ENCODE data around the gene PHF3.

The PHF3 gene

GRCh38 chr6:63635588-63636517, at the start of gene PHF3:
PHF3 (plus strand) TSS chr6:63635802; CDS start chr6:63646552, 10,750 bp downstream.
- DNase-seq = peak; percentile 67

GRCh38 chr6:63589952-63590411, 45.6 kb upstream of the PHF3 start:
- DNase-seq = no peak

GRCh38 chr6:63592886-63593285, 42.7 kb upstream of the PHF3 start:
- no peak for DNase-seq

GRCh38 chr6:63597141-63598048, 38.2 kb upstream of the PHF3 start:
- no peak for DNase-seq

GRCh38 chr6:63598049-63599036, 37.3 kb upstream of the PHF3 start:
- peak; percentile 37 for DNase-seq

- DNase-seq = no peak
Observed at GRCh38 chr6:63599243-63599642, 36.4 kb upstream of the PHF3 start.

- DNase-seq = no peak
Observed at GRCh38 chr6:63600136-63600535, 35.5 kb upstream of the PHF3 start.

GRCh38 chr6:63609231-63609630, 26.4 kb upstream of the PHF3 start:
- no peak for DNase-seq

GRCh38 chr6:63610944-63611343, 24.7 kb upstream of the PHF3 start:
- no peak for DNase-seq

GRCh38 chr6:63611560-63611959, 24.0 kb upstream of the PHF3 start:
- no peak for DNase-seq

GRCh38 chr6:63615590-63615989, 20.0 kb upstream of the PHF3 start:
- no peak for DNase-seq

- no peak for DNase-seq
Observed at GRCh38 chr6:63624091-63624490, 11.5 kb upstream of the PHF3 start.

- no peak for DNase-seq
Observed at GRCh38 chr6:63630466-63630865, 5.1 kb upstream of the PHF3 start.

- DNase-seq = no peak
Observed at GRCh38 chr6:63634630-63635029, 972 bp upstream of the PHF3 start.

- DNase-seq = no peak
Observed at GRCh38 chr6:63635215-63635587, 401 bp upstream of the PHF3 start.

GRCh38 chr6:63636518-63637021, 968 bp downstream of the PHF3 start:
- DNase-seq = peak; percentile 23

- DNase-seq = no peak
Observed at GRCh38 chr6:63637865-63638445, 2.4 kb downstream of the PHF3 start.

GRCh38 chr6:63640062-63640461, 4.5 kb downstream of the PHF3 start:
- DNase-seq = no peak

GRCh38 chr6:63643862-63644261, 8.3 kb downstream of the PHF3 start:
- DNase-seq = no peak

GRCh38 chr6:63644668-63645326, 9.2 kb downstream of the PHF3 start:
- no peak for DNase-seq

GRCh38 chr6:63649269-63649668, 13.7 kb downstream of the PHF3 start:
- no peak for DNase-seq
